ENCODE data around the gene ARRDC4.
"Not testable (repeated sequence)": the region's sequence is repeated elsewhere in the genome, so short reads cannot be mapped to it uniquely, and the experiment has no call there.

The ARRDC4 gene

DNA sequence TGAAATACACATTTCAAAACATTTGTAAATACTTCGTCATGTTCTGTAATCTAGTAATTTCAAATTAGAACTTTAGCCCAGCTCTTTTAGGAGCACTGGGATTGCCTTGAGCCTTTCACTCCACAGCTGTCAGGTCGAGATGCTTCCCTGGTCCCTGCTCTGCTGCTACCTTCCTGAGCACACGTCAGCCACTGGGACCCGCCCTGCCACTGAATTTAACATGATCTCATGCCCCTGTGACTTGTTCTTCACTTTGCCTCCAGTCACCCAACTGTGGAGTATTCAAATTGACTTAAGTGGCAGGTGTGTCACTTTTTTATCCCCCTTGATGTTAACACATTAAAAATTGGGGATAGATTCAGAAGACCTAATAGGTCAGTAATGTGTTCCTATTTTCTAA, 3.3 kb downstream of the ARRDC4 start:
- H3K27ac ChIP-seq = no peak overlapping the region
- no peak for DNase-seq (ENCODE audit: low read depth, low spot score)

DNA sequence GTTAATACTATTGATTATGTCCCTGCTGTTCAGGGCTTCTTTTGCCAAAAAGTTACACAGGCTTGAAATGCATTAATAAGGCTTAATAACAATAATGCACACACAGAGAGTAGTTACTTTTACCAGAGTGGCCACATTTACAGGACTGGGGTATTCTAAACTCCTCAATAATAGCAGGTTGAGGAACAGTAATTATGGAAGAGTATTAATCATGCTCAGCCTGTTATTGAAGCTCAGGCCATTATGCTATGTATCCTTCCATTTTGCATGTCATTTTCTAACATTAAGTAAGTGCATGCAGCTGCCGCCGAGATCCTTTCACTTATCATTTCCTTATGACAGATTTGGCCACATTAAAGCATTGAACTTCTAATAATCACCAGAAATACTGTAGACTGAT, 5.7 kb downstream of the ARRDC4 start:
- no peak overlapping the region for H3K27ac ChIP-seq
- DNase-seq (ENCODE audit: low read depth, low spot score) = no peak

DNA sequence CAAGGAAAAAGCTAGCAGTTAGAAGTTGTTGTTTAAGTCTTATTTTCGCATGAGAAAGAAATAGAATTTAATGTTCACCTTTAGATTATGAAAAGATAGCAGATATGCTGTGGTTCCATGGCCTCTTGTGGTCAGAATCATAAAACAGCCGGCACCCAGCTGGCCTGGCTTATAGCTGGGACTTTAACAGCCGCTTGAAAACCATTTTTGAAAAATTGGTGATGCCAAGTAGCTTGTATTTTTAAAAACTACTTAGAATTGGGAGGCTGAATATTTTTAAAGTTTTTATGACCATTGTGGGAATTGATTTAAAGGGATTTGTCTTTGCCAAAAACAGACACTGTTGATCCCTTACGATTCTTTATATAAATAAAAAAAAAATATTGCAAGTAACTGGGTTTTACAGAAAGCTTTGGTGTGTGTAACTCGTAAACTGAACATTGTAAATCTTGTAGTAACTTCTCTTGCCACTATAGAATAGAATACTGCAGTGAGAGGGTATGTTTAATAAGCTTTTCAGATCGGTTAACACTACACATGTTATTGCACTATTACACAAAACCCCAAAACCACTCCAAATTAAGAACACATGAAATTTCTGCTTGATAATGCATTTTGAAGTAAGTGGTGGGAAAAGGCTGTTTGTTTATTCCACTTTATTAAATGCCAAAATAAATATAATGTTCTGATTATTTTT, 6.6 kb downstream of the ARRDC4 start:
- no peak overlapping the region for H3K27ac ChIP-seq

DNA sequence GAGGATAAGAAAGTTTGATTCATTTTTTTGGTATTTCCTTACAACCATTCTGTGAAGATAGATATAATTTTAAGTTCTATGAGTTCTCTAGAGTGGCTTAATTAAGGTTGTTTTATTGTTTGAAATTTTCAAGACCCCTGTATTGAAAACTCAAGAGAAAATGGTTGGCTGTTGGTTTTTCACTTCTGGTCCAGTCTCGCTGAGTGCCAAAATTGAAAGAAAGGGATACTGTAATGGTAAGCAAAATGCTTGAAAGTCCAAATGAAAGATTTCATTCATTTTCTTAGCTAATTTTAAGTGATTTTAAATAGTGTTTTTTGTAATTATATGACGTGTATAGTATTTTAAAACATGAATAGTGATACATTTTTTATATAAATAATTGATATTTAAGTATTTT, 7.4 kb downstream of the ARRDC4 start:
- H3K27ac ChIP-seq = no peak overlapping the region
- no peak for DNase-seq (ENCODE audit: low read depth, low spot score)

More for the DNA sequence above, 6.6 kb downstream of the ARRDC4 start:
- DNase-seq (ENCODE audit: low read depth, low spot score) = no peak

DNA sequence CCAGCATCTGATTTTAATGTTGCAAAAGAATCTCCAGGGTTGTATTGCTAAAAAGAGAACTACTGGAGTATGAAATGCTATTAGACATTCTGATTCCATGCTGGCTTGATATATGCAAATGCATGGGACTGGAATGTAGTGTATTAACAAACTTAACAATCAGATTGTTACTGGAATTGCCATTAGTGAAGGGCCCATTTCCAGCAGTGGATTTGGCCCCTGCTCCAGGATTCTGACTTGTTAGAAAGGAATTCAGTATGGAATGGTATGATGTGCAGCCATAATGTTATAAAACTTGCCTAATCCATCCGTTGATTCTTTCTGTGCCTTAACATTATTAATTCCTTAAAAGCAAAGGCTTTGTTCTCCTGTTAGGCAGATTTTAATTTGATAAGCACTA, 7.9 kb downstream of the ARRDC4 start:
- DNase-seq (ENCODE audit: low read depth, low spot score) = no peak
- H3K27ac ChIP-seq = no peak overlapping the region

DNA sequence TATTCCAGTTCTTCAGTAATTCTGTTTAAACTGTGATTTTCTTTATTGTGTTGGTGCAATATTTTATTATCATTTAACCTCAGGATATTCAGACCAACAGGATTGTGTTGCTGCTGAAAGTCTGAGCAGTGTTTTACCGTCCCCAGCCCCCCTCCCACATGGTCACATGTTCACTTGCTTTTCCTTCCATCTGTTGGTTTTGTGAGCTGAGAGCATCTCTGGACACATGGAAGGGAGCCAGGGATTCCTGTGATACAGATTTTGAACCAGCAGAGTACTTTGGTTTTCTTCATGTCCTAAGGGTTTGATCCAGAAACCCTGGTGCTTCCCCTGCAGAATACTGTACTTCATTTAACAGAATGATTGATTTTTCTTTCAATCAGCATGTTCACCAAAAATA, 11.9 kb downstream of the ARRDC4 start:
- no peak overlapping the region for H3K27ac ChIP-seq
- no peak for DNase-seq (ENCODE audit: low read depth, low spot score)

DNA sequence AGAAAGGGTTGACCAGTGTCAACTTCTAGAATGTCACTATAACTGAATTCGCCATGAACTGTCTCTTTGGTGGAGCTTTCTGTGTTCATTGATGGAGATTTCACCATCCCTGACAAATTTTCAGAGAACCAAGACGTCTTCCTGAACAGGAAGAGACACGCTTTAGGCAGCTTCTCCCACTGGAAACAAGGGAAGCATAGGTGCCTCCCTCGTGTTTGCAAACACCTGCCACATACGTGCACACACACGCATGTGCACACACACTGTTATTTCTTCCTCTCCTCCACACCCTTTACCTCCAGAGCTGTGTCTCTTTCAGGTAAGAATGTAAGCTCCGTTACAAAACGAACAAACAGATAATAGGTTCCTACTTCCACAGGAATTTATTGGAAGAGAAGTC, 15.6 kb downstream of the ARRDC4 start:
- H3K27ac ChIP-seq = peak overlapping the region; percentile 68
- DNase-seq (ENCODE audit: low read depth, low spot score) = no peak

DNA sequence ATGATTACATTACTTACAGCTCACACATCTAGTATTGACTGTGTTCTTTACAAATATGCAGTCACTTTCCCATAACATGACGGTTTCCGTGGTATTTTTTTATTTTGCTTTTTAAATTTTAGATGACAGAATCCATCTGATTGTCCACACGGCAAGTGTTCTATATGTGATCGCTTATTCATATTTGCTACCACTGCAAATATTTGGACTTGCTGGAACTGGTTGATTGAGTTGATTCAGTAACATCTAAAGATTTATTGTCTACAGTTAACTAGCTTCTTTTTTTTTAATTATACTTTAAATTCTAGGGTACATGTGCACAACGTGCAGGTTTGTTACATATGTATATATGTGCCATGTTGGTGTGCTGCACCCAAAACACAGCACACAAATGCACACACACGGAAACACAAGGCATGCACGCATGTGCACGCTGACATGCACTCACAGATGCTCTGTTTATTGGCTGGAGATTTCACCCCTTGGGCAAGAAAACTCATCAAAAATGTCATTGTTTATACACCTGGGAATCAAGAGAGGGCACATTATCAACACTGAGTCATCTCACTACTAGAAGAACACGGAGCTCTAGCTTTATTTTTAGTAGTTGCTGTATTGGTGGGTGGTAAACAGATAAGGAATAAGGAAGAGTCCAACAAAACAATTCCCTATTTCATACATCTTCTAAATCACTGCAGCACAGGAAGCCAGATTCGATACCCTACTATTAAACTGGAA, 16.4 kb downstream of the ARRDC4 start:
- peak; percentile 73 for DNase-seq (ENCODE audit: low read depth, low spot score)
- H3K27ac ChIP-seq = peak overlapping the region; percentile 68

DNA sequence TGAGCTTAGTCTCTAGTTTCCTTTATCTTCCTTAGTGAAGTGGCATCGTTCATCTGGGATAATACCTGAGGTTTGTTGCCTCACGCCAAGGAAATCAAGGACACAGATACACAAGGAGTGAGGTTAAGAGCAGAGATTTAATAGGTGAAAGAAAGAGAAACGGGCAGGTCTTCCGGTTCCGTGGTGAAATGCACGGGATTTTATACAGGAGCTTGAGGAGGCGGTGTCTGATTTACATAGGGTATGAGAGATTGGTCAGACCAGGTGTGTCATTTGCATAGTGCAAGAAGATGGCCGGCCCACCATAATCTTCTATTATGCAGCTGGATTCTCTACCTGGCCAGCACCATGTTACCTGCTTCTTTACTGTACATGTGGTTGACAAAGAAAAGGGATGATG, 17.2 kb downstream of the ARRDC4 start:
- no peak for DNase-seq (ENCODE audit: low read depth, low spot score)

DNA sequence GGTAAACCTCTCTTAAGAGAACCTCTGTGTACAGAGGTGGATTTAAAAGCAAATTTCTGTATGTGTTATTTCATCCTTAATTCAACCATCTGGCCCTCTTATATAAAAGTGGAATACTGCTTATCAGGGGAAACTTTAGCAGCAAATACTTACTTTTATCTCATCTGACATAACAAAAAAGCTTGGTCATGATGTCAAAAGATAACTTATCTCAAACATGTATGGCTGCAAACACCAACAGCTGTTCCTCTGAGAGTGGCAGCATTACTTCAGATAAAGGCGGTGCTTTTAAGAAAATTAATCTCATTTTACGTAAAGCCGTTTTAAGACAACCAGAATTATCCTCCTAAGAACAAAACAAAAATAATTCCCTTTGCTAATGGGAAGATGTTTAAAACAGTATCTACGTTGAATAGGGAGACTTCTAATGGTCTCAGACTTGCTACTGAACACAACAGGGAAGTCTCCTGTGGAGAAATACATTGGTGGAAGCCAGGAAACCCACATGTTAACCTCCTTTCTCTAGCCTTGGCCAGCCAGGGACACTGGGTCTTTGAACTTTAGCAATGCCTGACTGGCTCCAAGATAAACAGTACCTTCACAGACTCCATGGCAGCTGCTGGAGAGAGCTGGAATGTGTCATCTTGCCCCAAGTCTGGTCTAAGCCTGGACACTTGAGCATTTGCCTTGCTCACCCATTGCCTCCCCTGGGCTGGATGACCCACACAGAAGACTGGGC, 18.1 kb downstream of the ARRDC4 start:
- no peak overlapping the region for H3K27ac ChIP-seq
- DNase-seq (ENCODE audit: low read depth, low spot score) = no peak

More for the DNA sequence above, 17.2 kb downstream of the ARRDC4 start:
- peak overlapping the region; percentile 68 for H3K27ac ChIP-seq

DNA sequence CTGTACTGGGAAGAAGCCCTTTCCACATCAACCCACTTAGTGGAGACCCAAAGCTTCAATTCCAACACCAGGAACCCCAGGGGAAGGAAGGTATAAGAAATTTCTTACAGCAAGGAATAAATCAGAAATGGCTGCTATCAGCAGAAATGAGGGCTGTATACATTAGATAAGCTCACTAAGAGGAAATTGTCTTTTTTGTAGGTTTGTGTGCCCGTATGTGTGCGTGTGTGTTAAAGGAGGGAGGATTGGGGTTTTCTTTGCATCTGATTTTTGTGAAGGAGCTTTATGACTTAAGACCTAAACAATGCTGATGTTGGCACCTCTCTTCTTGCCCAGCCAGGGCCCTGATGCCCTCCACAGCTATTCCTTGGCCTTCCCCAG, 18.6 kb downstream of the ARRDC4 start:
- DNase-seq (ENCODE audit: low read depth, low spot score) = no peak
- H3K27ac ChIP-seq = no peak overlapping the region

DNA sequence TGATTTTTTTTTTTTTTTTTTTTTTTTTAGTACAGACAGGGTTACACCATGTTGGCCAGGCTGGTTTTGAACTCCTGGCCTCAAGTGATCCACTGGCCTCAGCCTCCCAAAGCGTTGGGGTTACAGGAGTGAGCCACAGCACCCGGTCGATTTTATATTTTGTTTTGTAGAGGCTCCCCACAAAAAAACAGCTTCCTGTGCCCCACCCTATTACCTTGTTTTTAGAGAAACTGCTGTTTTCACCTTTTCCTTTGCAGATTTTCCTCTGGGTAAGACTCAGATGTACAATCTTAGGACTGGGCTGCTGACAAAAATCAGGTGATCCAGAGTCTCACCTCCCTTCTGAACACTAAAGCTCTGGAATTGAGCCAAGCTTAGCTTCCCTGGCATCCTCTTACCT, 20.6 kb downstream of the ARRDC4 start:
- no peak overlapping the region for H3K27ac ChIP-seq
- no peak for DNase-seq (ENCODE audit: low read depth, low spot score)

DNA sequence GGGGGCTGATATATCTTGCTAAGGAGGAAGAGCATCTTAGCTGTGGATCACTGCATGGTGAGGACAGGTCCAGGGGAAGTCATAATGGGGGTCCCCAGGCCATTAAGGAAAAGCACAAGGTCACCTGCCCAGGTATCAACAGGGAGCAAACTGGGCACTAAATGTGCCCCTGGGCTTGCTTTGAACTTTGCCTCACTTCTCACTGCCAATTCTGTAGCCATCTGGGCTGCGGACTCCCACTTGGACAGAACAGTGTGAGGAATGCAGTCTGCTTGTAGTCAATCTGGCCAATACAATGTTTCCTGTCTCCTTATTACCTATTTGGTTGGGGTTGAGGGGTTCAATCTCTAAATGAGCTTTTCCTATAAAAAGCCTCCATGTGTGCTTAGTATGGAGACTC, 21.3 kb downstream of the ARRDC4 start:
- DNase-seq (ENCODE audit: low read depth, low spot score) = no peak
- H3K27ac ChIP-seq = no peak overlapping the region

DNA sequence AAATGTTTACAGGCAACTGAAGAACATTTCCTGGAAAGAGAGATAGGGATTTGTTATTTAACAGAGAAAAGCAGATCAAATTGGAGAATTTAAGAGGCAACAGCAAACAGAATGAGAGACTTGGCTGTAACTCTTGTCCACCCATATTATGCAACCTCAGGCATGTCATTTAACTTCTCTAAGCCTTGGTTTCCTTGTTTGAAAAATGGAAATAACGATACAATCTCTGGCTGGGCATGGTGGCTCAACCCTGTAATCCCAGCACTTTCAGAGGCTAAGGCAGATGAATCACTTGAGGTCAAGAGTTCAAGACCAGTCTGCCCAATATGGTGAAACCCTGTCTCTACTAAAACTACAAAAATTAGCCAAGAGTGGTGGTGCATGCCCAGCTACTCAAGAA, 23.7 kb downstream of the ARRDC4 start:
- H3K27ac ChIP-seq = no peak overlapping the region
- no peak for DNase-seq (ENCODE audit: low read depth, low spot score)

DNA sequence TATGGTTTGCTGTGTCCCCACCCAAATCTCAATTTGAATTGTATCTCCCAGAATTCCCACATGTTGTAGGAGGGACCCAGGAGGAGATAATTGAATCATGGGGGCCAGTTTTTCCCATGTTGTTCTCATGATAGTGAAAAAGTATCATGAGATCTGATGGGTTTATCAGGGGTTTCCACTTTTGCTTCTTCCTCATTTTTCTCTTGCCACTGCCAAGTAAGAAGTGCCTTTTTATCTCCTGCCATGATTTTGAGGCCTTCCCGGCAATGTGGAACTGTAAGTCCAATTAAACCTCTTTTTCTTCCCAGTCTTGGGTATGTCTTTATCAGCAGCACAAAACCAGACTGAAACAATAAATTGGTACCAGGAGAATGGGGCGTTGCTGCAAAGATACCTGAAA, 25.5 kb downstream of the ARRDC4 start:
- H3K27ac ChIP-seq; DNase-seq (ENCODE audit: low read depth, low spot score): not testable (repeated sequence)

DNA sequence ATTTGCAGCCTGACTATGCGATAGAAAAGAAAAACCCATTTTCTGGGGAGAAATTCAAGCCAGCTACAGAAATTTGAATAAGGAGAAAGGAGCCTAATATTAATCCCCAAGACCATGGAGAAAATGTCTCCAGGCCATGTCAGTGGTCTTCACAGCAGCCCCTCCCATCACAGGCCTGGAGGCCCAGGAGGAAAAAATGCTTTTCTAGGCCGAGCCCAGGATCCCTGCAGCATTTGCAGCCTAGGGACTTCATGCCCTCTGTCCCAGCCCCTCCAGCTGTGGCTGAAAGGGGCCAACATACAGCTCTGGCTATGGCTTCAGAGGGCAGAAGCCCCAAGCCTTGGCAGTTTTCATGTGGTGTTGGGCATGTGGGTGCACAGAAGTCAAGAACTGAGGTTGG, 26.3 kb downstream of the ARRDC4 start:
- H3K27ac ChIP-seq = no peak overlapping the region
- no peak for DNase-seq (ENCODE audit: low read depth, low spot score)

DNA sequence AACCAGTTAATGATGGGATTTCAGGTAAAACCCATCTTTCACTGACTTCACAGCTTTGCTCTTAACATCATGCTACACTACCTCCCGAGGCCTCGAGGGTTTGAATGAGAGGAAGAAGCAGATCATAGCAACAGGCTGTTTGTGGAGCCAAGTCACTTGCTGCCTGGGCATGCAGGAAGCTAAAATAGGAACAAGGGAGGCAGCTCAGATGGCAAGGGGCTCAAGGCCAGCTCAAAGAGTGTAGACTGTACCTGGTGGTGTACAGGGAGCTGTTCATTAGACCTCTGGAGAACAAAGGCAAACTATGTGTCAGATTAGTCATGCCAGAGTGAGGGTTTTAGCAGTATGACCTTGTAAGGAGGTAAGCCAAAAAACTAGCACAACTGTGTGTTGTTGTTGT, 28.8 kb downstream of the ARRDC4 start:
- no peak overlapping the region for H3K27ac ChIP-seq
- DNase-seq (ENCODE audit: low read depth, low spot score) = no peak

DNA sequence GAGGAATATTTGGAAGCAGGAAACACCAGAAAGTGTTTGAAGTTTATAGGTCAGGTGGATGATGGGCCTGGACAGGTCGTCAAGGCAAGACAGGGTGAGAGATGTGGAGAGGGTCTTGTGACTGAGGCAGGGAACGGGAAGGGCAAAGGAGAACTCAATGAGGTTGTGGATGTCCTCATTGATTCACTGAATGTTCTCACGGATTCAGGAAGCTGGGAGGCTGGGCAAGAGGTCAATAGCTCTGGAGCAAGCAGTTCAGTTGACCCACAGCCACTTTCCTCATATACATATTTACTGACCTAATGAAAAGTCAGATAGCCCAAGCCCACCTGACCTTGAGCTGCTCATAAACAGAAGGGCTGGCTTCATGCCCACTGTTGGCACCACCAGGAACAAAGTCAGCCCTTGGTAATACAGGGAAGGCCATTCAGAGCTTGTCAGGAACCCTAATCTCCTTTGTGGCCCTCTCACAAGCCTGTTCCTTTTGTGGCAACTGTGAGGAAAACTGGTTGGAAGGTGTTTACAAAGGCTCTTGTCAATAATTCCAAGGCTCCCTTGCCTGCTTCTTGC, 31.6 kb downstream of the ARRDC4 start:
- no peak overlapping the region for H3K27ac ChIP-seq
- DNase-seq (ENCODE audit: low read depth, low spot score) = no peak

DNA sequence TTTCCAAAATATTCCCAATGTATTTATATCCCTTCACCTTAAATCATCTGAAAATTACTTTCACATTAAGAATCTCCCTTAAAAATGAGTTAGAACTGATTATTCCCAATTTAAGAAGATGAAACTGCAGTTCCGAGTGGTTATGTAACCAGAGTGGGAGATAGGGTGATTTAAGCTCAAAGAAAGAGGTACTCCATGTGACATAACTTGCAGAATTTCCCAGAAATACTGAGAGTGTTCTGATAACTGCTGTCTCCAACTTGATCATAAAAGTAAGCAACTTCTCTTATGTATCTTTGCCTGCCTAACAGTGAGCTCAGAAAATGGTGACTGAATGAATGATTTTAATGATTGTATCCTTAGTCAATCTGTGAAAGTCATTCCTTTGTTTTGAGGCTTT, 32.3 kb downstream of the ARRDC4 start:
- no peak overlapping the region for H3K27ac ChIP-seq
- DNase-seq (ENCODE audit: low read depth, low spot score) = no peak

DNA sequence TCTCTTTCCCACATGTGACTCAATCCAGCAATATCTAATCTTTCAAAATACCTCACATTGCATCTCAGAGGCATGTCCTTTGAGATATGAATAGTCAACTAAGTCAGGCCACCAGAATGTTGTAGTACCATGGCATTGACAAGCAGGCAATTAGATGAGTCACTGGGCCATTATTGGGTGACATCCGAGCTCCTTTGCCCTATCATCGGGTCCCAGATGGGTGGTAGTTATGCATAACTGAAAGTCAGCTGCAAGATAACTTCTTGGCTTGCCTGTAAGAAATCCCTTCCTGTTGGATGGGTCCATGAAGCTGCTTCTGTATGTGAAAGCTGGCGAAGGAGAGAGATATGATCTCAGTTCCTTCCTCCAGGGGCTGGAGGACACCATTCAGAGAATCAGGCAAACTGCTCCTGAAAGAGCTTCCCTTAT, 32.8 kb downstream of the ARRDC4 start:
- DNase-seq (ENCODE audit: low read depth, low spot score) = no peak
- peak overlapping the region; percentile 6 for H3K27ac ChIP-seq

DNA sequence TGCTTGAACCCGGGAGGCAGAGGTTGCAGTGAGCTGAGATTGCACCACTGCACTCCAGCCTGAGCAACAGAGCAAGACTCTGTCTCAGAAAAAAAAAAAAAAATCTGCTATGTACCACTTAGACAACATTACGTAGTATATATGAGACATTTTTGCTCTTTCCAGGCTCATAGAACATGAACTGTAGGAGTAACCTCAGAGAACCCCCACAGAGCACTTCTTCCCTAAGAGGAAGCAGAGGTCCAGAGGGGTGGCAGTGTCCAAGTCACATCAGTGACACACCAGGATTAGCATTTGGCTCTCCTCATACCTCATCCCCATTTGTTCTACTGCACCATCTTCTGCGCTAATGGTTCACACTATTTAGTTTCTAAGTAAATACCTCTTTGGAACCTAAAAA, 33.7 kb downstream of the ARRDC4 start:
- peak overlapping the region; percentile 93 for H3K27ac ChIP-seq
- DNase-seq (ENCODE audit: low read depth, low spot score) = no peak

Measured in epithelial cell of prostate (primary cell).